G401.6 (cell line): ENCODE measurements around the gene PSMD2.
A peak's percentile ranks its signal among the peaks of the same experiment; 100 is the strongest.
"Not testable (repeated sequence)": the region's sequence is repeated elsewhere in the genome, so short reads cannot be mapped to it uniquely, and the experiment has no call there.

ENCODE experiments used
- FAIRE-seq: peaks from 2 replicates; lab custom pipeline; 2012; peaks lifted over from hg19 to GRCh38; lab: Jason Lieb, UNC

PSMD2 gene

DNA sequence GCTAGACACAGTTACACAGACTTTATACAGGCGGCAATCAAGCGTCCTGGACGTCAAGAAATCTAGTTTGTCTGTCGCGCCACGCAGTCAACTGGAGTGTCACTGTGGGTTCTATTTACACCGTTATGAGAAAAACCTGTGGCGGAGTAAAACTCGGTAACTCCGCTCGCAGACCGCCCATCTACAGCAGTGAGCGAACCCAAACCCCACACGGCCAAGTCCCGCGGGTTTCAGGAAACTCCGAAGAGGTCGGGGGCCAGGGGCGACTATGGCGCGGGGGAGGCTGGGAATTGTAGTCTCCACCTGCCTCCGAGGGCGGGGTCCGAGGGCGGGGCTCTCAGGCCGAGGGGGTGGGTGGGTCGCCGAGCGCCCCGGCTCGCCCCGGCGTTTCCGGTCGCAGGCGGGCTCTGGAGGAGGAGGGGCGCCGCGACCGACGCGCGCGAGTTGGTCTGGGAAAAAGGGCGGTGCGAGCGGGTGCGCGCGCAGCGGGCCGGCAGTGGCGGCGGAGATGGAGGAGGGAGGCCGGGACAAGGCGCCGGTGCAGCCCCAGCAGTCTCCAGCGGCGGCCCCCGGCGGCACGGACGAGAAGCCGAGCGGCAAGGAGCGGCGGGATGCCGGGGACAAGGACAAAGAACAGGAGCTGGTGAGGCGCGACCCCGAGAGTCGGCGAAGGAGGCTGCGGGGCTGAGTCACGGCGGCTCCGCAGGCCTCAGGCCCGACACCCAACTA is at the start of gene PSMD2:
PSMD2 (plus strand) TSS at position 483 of the 729 bp plus-strand sequence; CDS start at position 509, 26 bp downstream.
- no peak for FAIRE-seq

DNA sequence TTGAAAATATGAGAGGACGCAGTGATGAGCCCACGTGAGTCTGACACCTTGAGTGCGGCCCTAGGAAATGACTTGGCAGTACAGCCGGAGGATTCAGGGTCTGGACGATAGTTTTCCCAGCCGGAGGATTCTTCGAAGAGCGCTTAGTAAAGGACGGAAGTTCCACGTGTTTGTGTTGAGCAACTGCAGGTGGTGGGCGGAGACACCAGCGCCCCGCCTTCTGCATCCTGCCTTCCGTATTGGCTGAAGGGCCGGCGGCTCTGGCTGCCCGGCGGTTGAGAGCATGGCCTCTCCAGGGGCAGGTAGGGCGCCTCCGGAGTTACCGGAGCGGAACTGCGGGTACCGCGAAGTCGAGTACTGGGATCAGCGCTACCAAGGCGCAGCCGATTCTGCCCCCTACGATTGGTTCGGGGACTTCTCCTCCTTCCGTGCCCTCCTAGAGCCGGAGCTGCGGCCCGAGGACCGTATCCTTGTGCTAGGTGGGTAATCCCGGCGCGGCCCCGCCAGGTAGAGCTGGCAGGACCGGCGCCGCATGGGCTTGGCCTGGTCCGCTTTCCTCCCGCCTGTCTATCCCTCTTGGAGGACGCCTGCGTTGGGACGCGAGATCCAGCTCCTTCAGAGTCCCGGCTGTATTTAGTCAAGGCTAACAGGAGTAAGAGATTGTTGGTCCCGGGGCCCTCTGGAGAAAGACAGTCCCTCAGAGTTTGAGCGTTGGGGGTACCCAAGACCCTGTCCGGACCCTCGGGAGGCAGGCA is 49.5 kb upstream of the PSMD2 start, which contains the start of gene EEF1AKMT4:
EEF1AKMT4 (plus strand) TSS at position 261 of the 755 bp plus-strand sequence; CDS start at position 284, 23 bp downstream.
- FAIRE-seq, result peak; percentile 96

DNA sequence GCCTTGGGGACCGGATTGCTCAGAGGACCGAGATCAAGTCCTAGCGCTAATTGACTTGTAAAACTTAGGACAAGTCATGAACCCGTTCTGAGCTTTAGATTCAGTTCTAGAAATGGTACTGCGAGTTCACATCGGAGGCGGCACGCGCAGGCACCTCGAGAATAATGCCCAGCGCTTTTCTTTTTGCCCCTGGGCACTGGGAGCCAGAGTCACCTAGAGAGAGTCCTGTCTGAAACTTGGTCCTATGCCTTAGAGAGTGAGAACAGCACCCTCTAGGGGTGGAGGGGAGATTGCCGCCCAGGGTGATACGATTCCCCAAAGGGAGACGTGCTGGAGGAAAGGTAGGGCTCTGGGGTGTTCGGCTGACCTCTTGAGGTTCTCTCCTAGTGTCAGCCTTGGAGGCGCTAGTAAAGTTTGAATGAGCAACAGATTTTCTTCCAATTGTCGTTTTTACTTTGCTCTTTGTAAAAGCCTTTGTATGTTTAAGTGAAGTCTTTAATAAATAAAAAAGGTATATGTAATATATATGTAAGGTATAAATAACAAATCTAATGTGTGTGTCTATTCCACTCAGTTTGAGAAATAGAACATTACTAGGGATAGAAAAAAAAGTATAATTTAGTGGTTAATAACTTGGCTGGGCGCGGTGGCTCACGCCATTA is 48.7 kb upstream of the PSMD2 start:
- FAIRE-seq, result peak; percentile 87

DNA sequence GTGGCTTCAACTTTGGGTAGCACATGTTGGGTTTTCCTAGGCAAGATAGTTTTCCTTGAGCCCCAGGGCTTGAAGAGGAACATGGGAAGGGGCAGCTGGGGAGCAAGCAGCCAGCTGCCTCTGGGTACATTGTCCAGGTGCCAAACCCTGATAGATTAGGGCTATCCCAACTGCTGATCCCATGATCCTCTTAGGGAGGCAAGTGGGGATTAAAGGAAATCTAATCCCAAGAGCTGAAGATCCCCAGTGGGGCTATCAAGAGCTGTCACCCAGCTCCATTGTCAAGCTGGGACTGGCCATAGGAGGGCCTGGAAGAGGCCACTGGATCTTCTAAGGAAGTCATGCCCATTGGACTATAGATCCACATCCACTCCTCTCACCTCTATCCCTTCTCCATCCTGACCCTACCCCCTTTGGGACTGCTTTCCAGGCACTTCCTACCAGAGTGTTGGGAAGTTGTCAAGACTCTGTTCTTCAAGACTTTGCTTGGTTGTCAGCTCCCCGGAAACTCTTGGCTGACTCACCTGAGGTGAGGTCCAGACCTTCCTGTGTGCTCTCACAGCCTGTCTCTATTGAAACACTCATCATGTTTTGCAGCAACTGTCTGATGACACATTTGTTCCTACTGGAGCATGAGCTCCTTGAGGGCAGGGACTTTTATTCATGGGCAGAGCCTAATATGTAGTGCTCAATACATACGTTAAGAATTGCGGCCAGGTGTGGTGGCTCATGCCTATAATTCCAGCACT is 43.6 kb upstream of the PSMD2 start:
- no peak for FAIRE-seq

DNA sequence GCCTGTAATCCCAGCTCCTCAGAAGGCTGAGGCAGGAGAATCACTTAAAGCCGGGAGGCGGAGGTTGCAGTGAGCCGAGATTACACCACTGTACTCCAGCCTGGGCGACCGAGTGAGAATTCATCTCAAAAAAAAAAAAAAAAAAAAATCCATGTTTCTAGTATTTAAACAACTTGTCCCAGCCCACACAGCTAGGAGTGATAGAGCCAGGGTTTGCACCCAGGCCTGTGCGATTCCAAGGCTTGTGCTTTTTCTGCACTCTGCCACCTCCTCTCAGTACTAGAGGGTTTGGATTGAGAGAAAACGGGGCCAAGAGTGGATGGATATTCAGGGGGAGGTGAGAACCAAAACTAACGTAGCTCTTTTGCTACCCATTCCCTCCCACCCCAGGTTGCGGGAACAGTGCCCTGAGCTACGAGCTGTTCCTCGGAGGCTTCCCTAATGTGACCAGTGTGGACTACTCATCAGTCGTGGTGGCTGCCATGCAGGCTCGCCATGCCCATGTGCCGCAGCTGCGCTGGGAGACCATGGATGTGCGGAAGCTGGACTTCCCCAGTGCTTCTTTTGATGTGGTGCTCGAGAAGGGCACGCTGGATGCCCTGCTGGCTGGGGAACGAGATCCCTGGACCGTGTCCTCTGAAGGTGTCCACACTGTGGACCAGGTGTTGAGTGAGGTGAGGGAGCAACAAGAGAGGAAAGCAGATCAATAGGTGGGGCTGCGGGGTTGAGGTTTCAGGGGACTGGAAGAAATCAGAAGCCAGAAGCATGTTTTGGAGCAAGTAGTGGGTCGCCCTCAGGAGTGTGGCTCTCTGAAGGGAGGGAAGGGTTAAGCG is 41.7 kb upstream of the PSMD2 start:
- no peak for FAIRE-seq

DNA sequence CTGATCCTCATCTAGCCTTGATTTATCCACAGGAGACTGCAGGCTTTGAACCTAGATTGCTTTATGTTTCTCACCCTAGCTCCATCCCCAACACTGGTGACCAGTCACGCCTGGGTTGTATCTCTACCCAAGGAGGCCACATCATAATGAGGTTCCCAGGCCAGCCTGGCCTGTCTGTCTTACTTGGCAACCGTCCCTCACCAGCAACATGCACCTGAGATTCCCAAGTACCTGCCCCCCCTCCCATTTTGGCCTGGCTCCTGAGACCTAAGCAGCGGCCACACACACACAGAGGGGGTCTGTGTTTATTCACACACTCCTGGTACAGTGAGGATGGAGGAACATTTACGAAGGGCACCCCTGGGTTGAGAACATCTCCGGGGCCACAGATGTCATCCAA is 40.1 kb upstream of the PSMD2 start:
- FAIRE-seq, result no peak

DNA sequence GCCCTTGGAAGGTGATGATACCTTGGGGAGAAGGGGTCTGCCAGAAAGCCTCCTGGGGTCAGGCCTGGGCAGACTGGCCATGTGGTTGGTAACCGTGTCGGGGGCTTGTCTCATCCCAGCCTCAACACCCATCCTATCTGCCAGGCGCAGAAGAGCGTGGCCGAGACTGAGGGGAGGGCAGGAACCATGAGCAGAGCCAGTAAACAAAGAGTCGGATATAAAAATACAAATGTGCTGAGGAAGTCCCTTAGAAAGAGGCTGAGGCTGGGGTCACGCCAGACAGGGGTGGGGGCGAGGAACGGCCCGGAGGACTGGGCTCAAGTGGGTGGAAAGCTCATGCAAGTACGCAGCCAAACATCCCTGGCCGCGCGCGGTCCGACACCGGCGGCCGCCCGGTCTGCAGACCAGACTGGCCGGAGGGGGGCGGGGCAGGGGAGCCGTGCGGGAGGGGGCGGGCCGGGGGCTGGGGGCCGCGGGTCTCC is 39.6 kb upstream of the PSMD2 start:
- no peak for FAIRE-seq

DNA sequence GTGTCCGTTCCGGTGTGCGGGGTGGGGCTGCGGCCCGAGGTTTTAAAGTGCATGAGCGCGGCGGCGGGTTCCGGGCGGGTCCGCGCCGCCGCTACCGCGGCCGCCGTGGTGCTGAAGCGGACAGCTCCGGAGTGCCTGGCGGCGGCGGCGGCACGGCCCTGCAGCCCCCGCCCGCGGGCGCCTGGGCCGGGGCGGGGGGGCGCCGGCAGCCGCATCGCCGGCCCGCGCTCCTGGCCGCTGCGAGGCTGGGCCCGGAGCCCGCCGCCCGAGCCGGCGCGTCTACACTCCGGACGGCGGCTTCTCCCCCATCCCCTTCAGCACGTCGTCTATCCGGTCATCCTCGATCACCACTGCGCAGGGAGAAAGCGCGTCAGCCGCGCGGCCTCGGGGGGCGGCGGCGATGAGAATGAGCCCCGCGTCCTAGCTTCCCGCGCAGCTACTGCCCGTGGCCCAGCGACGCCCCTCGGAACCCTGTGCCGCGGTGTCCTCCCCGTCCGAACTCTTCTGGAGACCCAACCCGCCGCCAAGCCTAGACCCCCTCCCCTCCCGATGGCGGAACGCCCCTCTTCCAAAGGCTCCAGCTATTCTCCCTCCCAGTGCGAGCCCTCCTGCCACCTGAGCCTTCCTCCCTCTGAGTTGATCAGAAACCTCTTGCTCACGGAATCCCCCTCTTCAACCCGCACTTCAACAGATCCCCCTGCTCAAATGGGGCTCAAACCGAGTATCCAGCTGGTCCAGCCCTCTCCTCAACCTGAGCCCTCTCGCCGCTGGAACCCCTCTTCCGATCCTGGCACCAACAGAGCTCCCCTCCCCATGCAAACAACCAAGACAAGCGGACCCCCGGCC is 38.9 kb upstream of the PSMD2 start:
- FAIRE-seq, result no peak

DNA sequence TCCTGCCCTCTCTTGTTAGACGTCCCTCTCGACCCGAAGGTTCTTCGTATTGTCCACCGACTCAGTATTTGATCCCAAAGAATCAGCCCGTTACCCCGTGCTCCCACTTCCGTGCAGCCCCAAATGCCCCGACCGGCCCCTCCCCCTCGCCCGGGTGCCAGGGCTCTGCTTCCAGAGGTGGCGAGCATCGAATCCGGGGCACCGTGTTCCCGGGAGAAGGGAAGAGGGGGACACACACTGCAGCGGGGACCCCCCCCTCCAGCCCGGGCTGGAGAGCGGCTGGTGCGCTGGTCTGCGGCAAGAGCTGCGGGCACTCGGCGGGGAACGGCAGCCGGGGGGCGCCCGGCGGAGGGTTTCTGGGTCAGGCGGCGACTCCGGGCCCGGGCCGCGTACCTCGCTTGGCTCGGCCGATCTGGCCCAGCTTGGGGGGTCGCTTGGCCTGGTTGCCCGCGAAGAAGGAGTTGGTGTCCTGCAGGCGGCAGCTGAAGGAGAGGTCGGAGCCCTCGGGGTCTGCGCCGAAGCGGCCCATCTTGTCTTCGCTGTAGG is 38.2 kb upstream of the PSMD2 start:
- no peak for FAIRE-seq

DNA sequence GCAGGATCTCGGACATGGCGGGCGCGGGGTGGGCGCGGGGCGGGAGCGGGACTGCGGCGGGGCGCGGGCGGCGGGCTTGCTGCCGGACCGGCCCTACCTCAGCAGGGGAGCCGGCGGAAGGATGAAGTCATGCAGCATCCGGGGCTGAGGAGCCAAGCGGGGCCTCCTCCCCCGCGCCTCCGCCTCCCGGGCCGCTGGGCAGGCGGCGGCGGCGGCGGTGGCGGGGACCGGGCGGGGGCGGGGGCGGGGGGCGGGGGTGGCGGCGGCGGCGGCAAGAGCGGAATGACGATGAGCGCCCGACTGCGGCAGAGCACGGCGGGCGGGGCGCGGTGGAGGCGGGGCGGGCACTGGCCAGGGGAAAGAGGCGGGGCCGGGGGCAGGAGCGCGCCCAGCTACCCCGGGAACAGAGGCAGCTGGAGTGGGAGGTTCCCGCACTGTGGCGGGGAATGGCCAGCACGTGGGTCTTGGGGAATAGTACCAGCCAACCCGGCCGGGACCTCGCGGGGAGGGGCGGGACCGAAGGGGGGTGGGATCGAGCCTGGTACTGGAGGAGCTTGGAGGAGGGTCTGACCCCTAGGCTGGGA is 37.7 kb upstream of the PSMD2 start, which contains the start of gene CAMK2N2:
CAMK2N2 (minus strand) TSS at position 284 of the 584 bp plus-strand sequence; CDS start at position 16, 268 bp downstream.
- FAIRE-seq, result no peak

DNA sequence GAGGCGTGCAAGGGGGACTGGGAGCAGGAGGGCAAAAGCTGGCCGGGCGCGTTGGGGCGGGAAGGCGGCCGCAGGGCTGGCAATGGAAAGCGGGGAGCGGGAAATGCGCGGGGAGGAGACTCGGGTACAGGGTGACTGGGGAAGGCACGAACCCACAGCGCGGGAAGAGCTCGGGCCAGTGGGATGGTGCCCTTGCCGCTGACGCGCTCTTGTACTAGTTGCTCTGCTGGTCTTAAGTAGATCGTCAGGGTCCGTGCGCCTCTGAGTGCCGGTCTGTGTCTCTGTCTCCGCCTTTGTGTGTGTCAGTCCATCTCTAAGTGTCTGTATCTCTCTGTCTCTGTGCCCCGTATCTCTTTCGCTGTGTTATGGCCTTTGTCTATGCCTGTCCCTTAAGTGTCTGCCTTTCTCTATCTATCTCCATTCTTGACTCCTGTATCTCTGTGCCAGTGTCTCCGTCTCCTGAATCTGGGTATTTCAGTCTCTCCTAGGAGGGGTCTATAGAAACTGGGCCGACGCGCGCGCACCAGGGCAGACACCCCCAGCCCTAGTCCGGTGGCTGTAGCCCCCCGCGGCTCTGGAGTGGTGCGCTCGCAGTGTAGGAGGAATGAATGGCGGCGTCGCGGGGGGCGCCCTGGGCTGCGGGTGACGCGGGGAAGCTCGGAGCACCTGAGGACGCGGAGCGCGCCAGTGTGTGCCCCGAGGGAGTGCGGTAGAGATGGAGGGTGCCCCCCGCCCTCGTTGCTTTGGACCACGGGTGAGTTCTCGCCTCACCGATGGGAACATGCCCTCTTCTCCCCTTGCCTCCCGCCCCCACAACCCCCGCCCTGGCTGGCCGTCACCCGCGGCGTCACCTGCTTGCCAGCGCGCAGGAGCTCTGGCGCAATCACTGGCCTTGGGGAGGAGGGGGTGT is 36.9 kb upstream of the PSMD2 start:
- FAIRE-seq, result no peak

DNA sequence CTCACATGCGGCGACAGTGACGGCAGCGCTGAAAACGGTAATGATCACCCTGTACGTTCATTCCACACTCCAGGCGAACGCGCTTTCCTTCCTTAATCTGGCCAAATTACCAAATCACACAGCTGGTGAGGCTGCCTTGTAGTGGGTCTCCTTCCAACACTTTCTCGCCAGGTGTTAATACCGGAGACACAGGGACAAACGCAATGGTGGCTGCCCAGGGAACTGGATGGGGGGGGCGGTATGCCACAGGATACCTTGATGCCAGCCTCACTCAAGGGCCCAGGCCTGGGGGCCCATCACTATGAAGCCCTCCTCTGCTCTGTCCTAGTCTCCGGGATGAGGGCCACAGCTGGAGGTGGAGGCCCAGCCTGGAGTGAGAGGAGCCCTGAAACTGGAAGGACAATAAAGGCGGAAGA is 36.3 kb upstream of the PSMD2 start:
- no peak for FAIRE-seq

DNA sequence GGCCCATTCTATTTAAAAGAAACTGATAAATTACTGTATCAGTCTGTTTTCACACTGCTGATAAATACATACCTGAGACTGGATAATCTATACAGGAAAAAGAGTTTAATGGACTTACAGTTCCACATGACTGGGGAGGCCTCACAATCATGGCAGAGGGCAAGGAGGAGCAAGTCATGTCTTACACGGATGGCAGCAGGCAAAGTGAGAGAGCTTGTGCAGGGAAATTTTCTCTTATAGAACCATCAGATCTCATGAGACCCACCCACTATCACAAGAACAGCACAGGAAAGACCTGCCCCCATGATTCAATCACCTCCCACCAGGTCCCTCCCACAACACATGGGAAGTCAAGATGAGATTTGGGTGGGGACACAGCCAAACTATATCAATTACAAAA is 31.8 kb upstream of the PSMD2 start:
- FAIRE-seq, result not testable (repeated sequence)

DNA sequence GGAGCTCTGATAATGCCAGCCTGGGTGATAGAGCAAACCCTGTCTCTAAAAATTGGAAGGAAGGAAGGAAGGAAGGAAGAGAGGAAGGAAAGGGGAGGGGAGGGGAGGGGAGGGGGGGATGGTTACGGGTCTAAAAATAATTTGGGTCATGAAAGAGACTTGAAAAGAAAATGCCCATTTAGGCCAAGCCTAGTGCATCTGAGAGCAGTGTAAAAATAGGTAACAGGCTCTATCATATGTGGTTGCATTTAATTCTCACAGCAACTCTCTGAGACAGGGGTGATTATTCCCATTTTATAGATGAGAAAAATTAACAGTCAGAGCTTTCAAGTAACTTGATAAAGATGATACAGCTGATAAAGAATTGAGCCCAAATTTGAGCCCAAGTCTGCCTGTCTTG is 26.8 kb upstream of the PSMD2 start:
- FAIRE-seq, result no peak

DNA sequence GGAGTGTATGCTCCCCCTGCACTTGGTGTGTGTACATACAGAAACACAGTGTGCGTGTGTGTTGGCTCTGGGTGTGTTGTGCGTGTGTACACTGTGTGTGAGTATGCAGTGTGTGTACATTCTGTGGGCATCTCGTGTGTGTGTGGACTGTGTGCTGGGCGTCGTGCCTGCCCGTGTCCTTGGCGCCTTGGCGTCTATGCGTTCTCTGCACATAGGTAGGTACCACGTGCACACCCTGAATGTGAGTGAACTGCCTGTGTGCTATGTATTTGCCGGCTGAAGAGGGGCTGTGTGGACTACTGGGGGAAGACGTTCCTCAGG is 23.7 kb upstream of the PSMD2 start:
- no peak for FAIRE-seq

DNA sequence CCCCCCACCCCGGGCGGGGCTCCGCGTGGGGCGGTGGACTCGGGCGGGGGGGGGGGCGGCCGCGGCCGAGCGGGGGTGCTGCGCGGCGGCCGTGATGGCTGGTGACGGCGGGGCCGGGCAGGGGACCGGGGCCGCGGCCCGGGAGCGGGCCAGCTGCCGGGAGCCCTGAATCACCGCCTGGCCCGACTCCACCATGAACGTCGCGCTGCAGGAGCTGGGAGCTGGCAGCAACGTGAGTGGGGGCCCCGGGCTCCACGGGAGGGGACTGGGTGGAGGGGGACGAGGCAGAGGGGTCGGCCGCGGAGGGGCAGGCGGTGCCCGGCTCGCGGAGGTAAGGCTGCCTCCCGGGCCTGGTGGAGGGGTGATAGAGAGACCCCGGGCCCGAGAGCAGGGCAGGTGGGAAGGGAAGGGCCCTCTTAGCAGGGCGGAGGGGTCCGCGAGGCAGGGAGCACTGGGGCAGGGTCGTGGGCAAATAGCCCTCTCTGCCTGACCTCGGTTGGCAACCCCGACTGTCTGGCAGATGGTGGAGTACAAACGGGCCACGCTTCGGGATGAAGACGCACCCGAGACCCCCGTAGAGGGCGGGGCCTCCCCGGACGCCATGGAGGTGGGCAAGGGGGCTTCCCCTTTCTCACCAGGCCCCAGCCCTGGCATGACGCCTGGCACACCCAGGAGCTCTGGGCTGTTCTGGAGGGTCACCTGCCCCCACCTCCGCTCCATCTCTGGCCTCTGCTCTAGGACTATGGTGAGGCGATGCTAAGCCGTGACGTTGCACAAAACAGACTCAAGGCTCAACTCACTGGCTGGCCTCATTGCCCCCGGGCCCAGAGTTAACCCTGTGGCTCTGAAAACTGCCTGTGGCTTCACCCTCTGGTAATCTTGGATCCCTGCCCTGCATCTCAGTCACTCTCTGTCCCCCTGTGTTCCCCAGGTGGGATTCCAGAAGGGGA is 22.8 kb upstream of the PSMD2 start, which contains the start of gene ECE2:
ECE2 (plus strand) TSS at position 62 of the 950 bp plus-strand sequence; CDS start at position 194, 132 bp downstream.
- FAIRE-seq, result no peak

DNA sequence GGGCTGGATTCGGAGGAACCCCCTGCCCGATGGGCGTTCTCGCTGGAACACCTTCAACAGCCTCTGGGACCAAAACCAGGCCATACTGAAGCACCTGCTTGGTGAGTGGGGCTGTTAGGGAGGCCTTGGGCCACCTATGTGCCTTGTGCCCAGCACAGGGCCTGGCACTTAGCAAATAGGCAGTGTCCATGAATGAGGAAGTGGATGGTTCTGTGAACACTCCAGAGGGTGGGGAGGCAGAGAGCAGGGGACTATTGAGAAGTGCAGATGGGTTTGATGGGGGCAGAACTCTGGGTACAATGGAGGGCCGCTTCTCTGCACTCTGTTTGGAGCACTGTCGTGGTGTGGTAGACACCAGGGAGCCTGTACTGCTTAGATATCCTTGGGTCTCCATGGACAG is 21.7 kb upstream of the PSMD2 start:
- no peak for FAIRE-seq
